CD4-positive, alpha-beta T cell treated with Interleukin-17A for 4 hours (primary cell): ENCODE measurements around the gene AK5.
A peak's percentile ranks its signal among the peaks of the same experiment; 100 is the strongest.

ENCODE experiments used
- DNase-seq: peaks from one replicate; pipeline ENCODE4 v3.0.0-alpha.2; 2020; ENCODE audit warnings: mixed read lengths

The AK5 gene

GRCh38 chr1:77281491-77282186 lies at the start of gene AK5:
Gene AK5, plus strand, starts transcription at chr1:77282019. Its CDS starts 295 bp downstream, at chr1:77282314.
- peak; percentile 68 for DNase-seq

GRCh38 chr1:77232829-77233228 lies 49.0 kb upstream of the AK5 start:
- DNase-seq: no peak

- no peak for DNase-seq
These were observed 47.7 kb upstream of the AK5 start for GRCh38 chr1:77234096-77234495.

GRCh38 chr1:77234943-77235342 lies 46.9 kb upstream of the AK5 start:
- no peak for DNase-seq

- DNase-seq: no peak
These were observed 43.4 kb upstream of the AK5 start for GRCh38 chr1:77238462-77238861.

- DNase-seq: no peak
These were observed 42.5 kb upstream of the AK5 start for GRCh38 chr1:77239311-77239710.

GRCh38 chr1:77245830-77246229 lies 36.0 kb upstream of the AK5 start:
- DNase-seq: no peak

- no peak for DNase-seq
These were observed 31.7 kb upstream of the AK5 start for GRCh38 chr1:77250126-77250525.

- no peak for DNase-seq
These were observed 28.6 kb upstream of the AK5 start for GRCh38 chr1:77253211-77253610.

- no peak for DNase-seq
These were observed 18.1 kb upstream of the AK5 start for GRCh38 chr1:77263708-77264107.

- DNase-seq: no peak
These were observed 16.6 kb upstream of the AK5 start for GRCh38 chr1:77265180-77265579.

GRCh38 chr1:77267035-77267434 lies 14.8 kb upstream of the AK5 start:
- no peak for DNase-seq

- no peak for DNase-seq
These were observed 9.8 kb upstream of the AK5 start for GRCh38 chr1:77271852-77272580.

GRCh38 chr1:77273891-77274290 lies 7.9 kb upstream of the AK5 start:
- DNase-seq: no peak

- DNase-seq: no peak
These were observed 6.6 kb upstream of the AK5 start for GRCh38 chr1:77275194-77275593.

- no peak for DNase-seq
These were observed 4.9 kb upstream of the AK5 start for GRCh38 chr1:77276941-77277340.

- DNase-seq: peak; percentile 7
These were observed 1.9 kb upstream of the AK5 start for GRCh38 chr1:77279929-77280328.

GRCh38 chr1:77280962-77281361 lies 857 bp upstream of the AK5 start:
- DNase-seq: no peak

GRCh38 chr1:77282187-77282865 lies 507 bp downstream of the AK5 start:
- peak; percentile 50 for DNase-seq

- peak; percentile 37 for DNase-seq
These were observed 1.2 kb downstream of the AK5 start for GRCh38 chr1:77282866-77283539.

GRCh38 chr1:77283701-77284425 lies 2.0 kb downstream of the AK5 start:
- DNase-seq: no peak

- DNase-seq: no peak
These were observed 5.7 kb downstream of the AK5 start for GRCh38 chr1:77287535-77287934.

- DNase-seq: no peak
These were observed 6.5 kb downstream of the AK5 start for GRCh38 chr1:77288275-77288674.
